ENCODE data around the gene DERL3.
A peak's percentile ranks its signal among the peaks of the same experiment; 100 is the strongest.

DNA sequence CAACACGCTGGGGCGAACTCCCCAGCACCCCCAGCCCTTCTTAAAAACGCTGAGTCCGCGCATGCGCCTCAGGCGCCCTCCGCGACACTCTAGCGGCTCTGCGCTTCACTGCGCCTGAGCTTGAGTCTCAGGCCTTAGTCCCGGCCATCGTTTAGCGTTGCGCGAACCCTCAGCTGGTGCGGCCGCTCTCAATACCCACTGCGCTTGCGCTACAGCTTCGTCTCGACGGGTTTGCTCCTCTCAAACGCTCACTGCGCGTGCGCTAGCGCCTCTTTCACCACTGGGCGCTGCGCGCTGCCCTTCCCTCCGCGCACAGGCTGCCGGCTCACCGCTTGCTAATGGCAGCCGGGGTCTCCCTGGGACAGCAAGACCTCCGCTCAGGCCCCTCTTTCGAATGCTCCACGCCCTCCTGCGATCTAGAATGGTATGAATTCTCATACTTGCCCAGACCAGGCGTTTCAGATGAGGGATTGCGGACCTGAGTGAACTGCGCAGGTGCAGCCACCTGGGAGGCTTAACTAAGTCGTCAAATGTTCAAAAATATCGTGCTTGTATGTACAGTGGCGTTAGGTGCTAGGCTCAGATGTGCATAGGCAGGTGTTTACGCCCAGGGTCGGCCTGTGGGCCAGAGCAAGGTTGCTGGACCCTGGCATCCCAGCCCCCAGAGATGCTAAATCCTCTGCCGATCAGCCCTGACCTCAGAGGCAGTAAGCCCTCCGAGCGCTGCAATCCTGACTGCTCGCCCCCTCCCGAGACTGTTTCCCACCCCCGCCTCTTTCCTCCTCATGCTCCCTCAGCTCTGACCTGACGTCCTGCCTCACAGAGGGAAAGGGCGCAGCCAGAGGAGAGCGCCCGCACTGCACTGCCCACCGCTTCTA is 19.0 kb upstream of the DERL3 start, which contains the start of gene SLC2A11:
- TF ChIP-seq, protein P1, sequence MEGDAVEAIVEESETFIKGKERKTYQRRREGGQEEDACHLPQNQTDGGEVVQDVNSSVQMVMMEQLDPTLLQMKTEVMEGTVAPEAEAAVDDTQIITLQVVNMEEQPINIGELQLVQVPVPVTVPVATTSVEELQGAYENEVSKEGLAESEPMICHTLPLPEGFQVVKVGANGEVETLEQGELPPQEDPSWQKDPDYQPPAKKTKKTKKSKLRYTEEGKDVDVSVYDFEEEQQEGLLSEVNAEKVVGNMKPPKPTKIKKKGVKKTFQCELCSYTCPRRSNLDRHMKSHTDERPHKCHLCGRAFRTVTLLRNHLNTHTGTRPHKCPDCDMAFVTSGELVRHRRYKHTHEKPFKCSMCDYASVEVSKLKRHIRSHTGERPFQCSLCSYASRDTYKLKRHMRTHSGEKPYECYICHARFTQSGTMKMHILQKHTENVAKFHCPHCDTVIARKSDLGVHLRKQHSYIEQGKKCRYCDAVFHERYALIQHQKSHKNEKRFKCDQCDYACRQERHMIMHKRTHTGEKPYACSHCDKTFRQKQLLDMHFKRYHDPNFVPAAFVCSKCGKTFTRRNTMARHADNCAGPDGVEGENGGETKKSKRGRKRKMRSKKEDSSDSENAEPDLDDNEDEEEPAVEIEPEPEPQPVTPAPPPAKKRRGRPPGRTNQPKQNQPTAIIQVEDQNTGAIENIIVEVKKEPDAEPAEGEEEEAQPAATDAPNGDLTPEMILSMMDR (conservative IDR thresholded peaks at IDR 0.05; ENCODE audit: low read depth, low read length): peak; percentile 18; the same call in 1 of the 2 replicates
- TF ChIP-seq EZH2 (IDR thresholded peaks at IDR 0.05; ENCODE audit: borderline replicate concordance, low read depth, low read length, poor library complexity, severe bottlenecking): no peak

Measured in A673 (cell line).